Liver (tissue), 9 donors: ENCODE data around the gene C16orf78. TPM values are rescaled to one million over a fixed set of nuclear protein-coding genes. Genes with fewer than 3 reads are reported as not detected.

Experiments
- DNase-seq: peaks from one replicate; pipeline ENCODE4 v3.0.0-alpha.2; 2017; ENCODE audit warnings: low spot score
- H3K27ac ChIP-seq, 2 donors: one replicate each; pipeline ENCODE4 v1.7.0; 2013; ENCODE audit warnings: inconsistent platforms in 2 of 2, low read length in 2 of 2, control low read depth in 1 of 2, low read depth in 1 of 2, mild to moderate bottlenecking in 1 of 2
- H3K27me3 ChIP-seq, 4 donors: one replicate each; pipeline versions ENCODE4 v1.6.1 to v1.7.0; 2013; ENCODE audit warnings: low read length in 3 of 4, inconsistent platforms in 1 of 4, mild to moderate bottlenecking in 1 of 4, moderate library complexity in 1 of 4; ENCODE audit not compliant: control insufficient read depth in 4 of 4, insufficient read depth in 4 of 4
- H3K36me3 ChIP-seq, 4 donors: one replicate each; pipeline versions ENCODE4 v1.6.1 to v1.7.0; 2013; ENCODE audit warnings: low read length in 3 of 4, mild to moderate bottlenecking in 3 of 4, low read depth in 1 of 4, moderate library complexity in 1 of 4; ENCODE audit not compliant: control insufficient read depth in 4 of 4, insufficient read depth in 3 of 4
- H3K4me1 ChIP-seq, 4 donors: one replicate each; pipeline versions ENCODE4 v1.6.1 to v1.7.0; 2013; ENCODE audit warnings: low read length in 3 of 4, mild to moderate bottlenecking in 3 of 4, moderate library complexity in 1 of 4; ENCODE audit not compliant: control insufficient read depth in 4 of 4, insufficient read depth in 4 of 4
- H3K4me3 ChIP-seq, 3 donors: one replicate each; pipeline versions ENCODE4 v1.6.1 to v1.7.0; 2013; ENCODE audit warnings: low read length in 3 of 3, control low read depth in 1 of 3, low read depth in 1 of 3, mild to moderate bottlenecking in 1 of 3
- H3K9ac ChIP-seq, 2 donors: one replicate each; pipeline ENCODE4 v1.7.0; 2013; ENCODE audit warnings: low read length in 2 of 2, mild to moderate bottlenecking in 2 of 2, moderate library complexity in 2 of 2, control low read depth in 1 of 2, low read depth in 1 of 2
- H3K9me3 ChIP-seq, 4 donors: one replicate each; pipeline versions ENCODE4 v1.6.1 to v1.7.0; 2013; ENCODE audit warnings: low read length in 3 of 4; ENCODE audit not compliant: control insufficient read depth in 4 of 4
- EGR1 ChIP-seq, 2 donors: IDR thresholded peaks; 2 replicates each; pipeline ENCODE4 v1.6.1; 2016 to 2018; ENCODE audit warnings: antibody characterized with exemption in 2 of 2, low read depth in 2 of 2
- FOXA1 ChIP-seq: IDR thresholded peaks from 2 replicates; pipeline ENCODE4 v1.6.1; 2016; ENCODE audit warnings: antibody characterized with exemption
- FOXA2 ChIP-seq: IDR thresholded peaks from 2 replicates; pipeline ENCODE4 v1.6.1; 2016; ENCODE audit warnings: antibody characterized with exemption
- GABPA ChIP-seq, 2 donors: IDR thresholded peaks in 1 of 2; conservative IDR thresholded peaks in 1 of 2; 2 replicates each; pipeline ENCODE4 v1.6.1; 2016; ENCODE audit warnings: antibody characterized with exemption in 2 of 2, mild to moderate bottlenecking in 1 of 2, moderate library complexity in 1 of 2
- HNF4A ChIP-seq, 2 donors: conservative IDR thresholded peaks; 2 replicates each; pipeline ENCODE4 v1.6.1; 2016; ENCODE audit warnings: antibody characterized with exemption in 2 of 2, mild to moderate bottlenecking in 2 of 2
- HNF4G ChIP-seq: IDR thresholded peaks from 2 replicates; pipeline ENCODE4 v1.6.1; 2016; ENCODE audit warnings: antibody characterized with exemption
- JUND ChIP-seq, 2 donors: IDR thresholded peaks; 2 replicates each; pipeline ENCODE4 v1.6.1; 2016; ENCODE audit warnings: antibody characterized with exemption in 2 of 2
- MAX ChIP-seq: IDR thresholded peaks from 2 replicates; pipeline ENCODE4 v1.6.1; 2016; ENCODE audit warnings: antibody characterized with exemption
- NR2F2 ChIP-seq: IDR thresholded peaks from 2 replicates; pipeline ENCODE4 v1.6.1; 2016; ENCODE audit warnings: antibody characterized with exemption
- RXRA ChIP-seq, 2 donors: IDR thresholded peaks; 2 replicates each; pipeline ENCODE4 v1.6.1; 2017 to 2018; ENCODE audit warnings: antibody characterized with exemption in 2 of 2, mild to moderate bottlenecking in 1 of 2
- SP1 ChIP-seq: IDR thresholded peaks from 2 replicates; pipeline ENCODE4 v1.6.1; 2018; ENCODE audit warnings: antibody characterized with exemption, mild to moderate bottlenecking
- TAF1 ChIP-seq: conservative IDR thresholded peaks from 2 replicates; pipeline ENCODE4 v1.6.1; 2016; ENCODE audit warnings: antibody characterized with exemption, mild to moderate bottlenecking
- YY1 ChIP-seq: IDR thresholded peaks from 2 replicates; pipeline ENCODE4 v1.6.1; 2016; ENCODE audit warnings: antibody characterized with exemption, mild to moderate bottlenecking
- WGBS: extraction: QIAGEN DNeasy Blood & Tissue Kit; methylation state at CpG from one replicate; pipeline ENCODE4 v1.1.7; 2013; 5-methylcytosine and 5-hydroxymethylcytosine counted together
- polyA plus RNA-seq, 2 donors: library from polyadenylated mRNA; stranded (reverse) in 1 of 2; unstranded in 1 of 2; fragments of 200-250 nt in 1 of 2; fragments of >200 nt in 1 of 2; fragmentation: Nextera tagmentation in 1 of 2; extraction: Ambion mirVana in 1 of 2; gene quantifications; one replicate each; pipeline versions ENCODE4 v1.2.1 to v1.2.3, GENCODE V29; 2013 to 2015
- total RNA-seq, 2 donors: library from RNA; depleted of rRNA; stranded (reverse); fragments of >200 nt; gene quantifications; one replicate each; pipeline ENCODE4 v1.2.3, GENCODE V29; 2014
- TF ChIP-seq, protein P1 (sequence below): IDR thresholded peaks from 2 replicates; pipeline ENCODE4 v1.6.1; 2016; ENCODE audit warnings: antibody characterized with exemption, mild to moderate bottlenecking
- TF ChIP-seq, protein P2 (sequence below): IDR thresholded peaks from 2 replicates; pipeline ENCODE4 v1.6.1; 2016; ENCODE audit warnings: antibody characterized with exemption
- TF ChIP-seq, protein P3 (sequence below): IDR thresholded peaks from 2 replicates; pipeline ENCODE4 v1.6.1; 2016; ENCODE audit warnings: antibody characterized with exemption
- donor health status: healthy.
- donor health status: healthy.
- donor health status: healthy.
- donor health status: healthy.
- donor health status: healthy.

The C16orf78 gene
- total and polyA plus RNA-seq, 4 donors = not detected

- WGBS = 93% methylated on average over 2 of the region's 2 CpGs
- TF ChIP-seq, protein P1, sequence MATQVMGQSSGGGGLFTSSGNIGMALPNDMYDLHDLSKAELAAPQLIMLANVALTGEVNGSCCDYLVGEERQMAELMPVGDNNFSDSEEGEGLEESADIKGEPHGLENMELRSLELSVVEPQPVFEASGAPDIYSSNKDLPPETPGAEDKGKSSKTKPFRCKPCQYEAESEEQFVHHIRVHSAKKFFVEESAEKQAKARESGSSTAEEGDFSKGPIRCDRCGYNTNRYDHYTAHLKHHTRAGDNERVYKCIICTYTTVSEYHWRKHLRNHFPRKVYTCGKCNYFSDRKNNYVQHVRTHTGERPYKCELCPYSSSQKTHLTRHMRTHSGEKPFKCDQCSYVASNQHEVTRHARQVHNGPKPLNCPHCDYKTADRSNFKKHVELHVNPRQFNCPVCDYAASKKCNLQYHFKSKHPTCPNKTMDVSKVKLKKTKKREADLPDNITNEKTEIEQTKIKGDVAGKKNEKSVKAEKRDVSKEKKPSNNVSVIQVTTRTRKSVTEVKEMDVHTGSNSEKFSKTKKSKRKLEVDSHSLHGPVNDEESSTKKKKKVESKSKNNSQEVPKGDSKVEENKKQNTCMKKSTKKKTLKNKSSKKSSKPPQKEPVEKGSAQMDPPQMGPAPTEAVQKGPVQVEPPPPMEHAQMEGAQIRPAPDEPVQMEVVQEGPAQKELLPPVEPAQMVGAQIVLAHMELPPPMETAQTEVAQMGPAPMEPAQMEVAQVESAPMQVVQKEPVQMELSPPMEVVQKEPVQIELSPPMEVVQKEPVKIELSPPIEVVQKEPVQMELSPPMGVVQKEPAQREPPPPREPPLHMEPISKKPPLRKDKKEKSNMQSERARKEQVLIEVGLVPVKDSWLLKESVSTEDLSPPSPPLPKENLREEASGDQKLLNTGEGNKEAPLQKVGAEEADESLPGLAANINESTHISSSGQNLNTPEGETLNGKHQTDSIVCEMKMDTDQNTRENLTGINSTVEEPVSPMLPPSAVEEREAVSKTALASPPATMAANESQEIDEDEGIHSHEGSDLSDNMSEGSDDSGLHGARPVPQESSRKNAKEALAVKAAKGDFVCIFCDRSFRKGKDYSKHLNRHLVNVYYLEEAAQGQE = no peak
- TF ChIP-seq TAF1 (no peak), FOXA2 (no peak), RXRA (IDR thresholded peaks at IDR 0.05) (no peak), NR2F2 (no peak), HNF4A (conservative IDR thresholded peaks at IDR 0.05) (no peak), FOXA1 (no peak), YY1 (no peak), SP1 (no peak), GABPA (IDR thresholded peaks at IDR 0.05 in 1 of 2, conservative IDR thresholded peaks at IDR 0.05 in 1 of 2) (no peak)
- TF ChIP-seq, protein P2, sequence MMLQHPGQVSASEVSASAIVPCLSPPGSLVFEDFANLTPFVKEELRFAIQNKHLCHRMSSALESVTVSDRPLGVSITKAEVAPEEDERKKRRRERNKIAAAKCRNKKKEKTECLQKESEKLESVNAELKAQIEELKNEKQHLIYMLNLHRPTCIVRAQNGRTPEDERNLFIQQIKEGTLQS = no peak
- TF ChIP-seq, protein P3, sequence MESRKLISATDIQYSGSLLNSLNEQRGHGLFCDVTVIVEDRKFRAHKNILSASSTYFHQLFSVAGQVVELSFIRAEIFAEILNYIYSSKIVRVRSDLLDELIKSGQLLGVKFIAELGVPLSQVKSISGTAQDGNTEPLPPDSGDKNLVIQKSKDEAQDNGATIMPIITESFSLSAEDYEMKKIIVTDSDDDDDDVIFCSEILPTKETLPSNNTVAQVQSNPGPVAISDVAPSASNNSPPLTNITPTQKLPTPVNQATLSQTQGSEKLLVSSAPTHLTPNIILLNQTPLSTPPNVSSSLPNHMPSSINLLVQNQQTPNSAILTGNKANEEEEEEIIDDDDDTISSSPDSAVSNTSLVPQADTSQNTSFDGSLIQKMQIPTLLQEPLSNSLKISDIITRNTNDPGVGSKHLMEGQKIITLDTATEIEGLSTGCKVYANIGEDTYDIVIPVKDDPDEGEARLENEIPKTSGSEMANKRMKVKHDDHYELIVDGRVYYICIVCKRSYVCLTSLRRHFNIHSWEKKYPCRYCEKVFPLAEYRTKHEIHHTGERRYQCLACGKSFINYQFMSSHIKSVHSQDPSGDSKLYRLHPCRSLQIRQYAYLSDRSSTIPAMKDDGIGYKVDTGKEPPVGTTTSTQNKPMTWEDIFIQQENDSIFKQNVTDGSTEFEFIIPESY = no peak
- H3K27ac ChIP-seq = no peak overlapping the region
- H3K36me3 ChIP-seq = no peaks in the 10 kb centered on the region
- H3K4me3 ChIP-seq = no peak overlapping the region
- H3K27me3 ChIP-seq = no peaks in the 10 kb centered on the region
- H3K9ac ChIP-seq = no peak overlapping the region
- H3K9me3 ChIP-seq = no peaks in the 10 kb centered on the region
- DNase-seq = no peak
- no peaks in the 10 kb centered on the region for H3K4me1 ChIP-seq
These were observed 43.8 kb downstream of the C16orf78 start for GRCh38 chr16:49417354-49417753.

DNA sequence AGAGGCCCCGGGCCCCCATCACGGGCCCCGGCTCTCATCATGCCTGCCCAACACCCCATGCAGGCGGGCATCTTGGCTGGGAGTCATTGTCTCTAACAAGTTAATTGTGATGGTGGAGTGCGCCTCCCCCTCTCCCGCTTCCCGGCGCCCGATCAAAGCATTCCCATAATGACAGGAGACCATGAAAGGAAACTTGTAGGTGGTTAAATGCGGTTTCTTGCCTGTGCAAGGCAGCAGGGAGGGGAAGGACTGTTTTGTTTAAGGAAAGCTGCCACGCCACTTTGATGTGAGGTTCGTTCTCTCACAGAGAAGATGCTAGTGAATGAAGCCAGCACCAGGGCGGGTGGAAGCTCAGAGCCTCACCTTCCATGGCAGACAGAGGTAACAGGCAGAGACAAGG, 45.4 kb downstream of the C16orf78 start:
- Histone ChIP-seq H3K4me3 (no peak overlapping the region), H3K27ac (no peak overlapping the region), H3K36me3 (no peaks in the 10 kb centered on the region), H3K9ac (no peak overlapping the region), H3K27me3 (no peaks in the 10 kb centered on the region), H3K4me1 (no peaks in the 10 kb centered on the region), H3K9me3 (no peaks in the 10 kb centered on the region)
- 91% methylated on average over 13 of the region's 13 CpGs for WGBS
- no peak for TF ChIP-seq HNF4G
- TF ChIP-seq TAF1 = no peak
- TF ChIP-seq, protein P3 = no peak
- TF ChIP-seq EGR1 (IDR thresholded peaks at IDR 0.05; ENCODE audit: low read depth in 2 of 2) = no peak
- TF ChIP-seq FOXA1 = no peak
- no peak for TF ChIP-seq GABPA (IDR thresholded peaks at IDR 0.05 in 1 of 2, conservative IDR thresholded peaks at IDR 0.05 in 1 of 2)
- TF ChIP-seq FOXA2 = no peak
- TF ChIP-seq MAX = no peak
- no peak for TF ChIP-seq JUND (IDR thresholded peaks at IDR 0.05)
- TF ChIP-seq RXRA (IDR thresholded peaks at IDR 0.05) = no peak
- no peak for TF ChIP-seq YY1
- TF ChIP-seq NR2F2 = no peak
- TF ChIP-seq HNF4A (conservative IDR thresholded peaks at IDR 0.05) = no peak
- no peak for DNase-seq
